HEK293T (cell line): ENCODE results near the gene SLC5A2.

Experiments
- BHLHE40 ChIP-seq: fragments of 450-650 bp; IDR thresholded peaks from 2 replicates; pipeline ENCODE4 v1.6.1; 2016; ENCODE audit warnings: mild to moderate bottlenecking, moderate library complexity, borderline replicate concordance
- ELF4 ChIP-seq: fragments of 450-650 bp; IDR thresholded peaks from 2 replicates; pipeline ENCODE4 v1.6.1; 2017; ENCODE audit warnings: antibody characterized with exemption
- FOXA1 ChIP-seq: fragments of 450-650 bp; IDR thresholded peaks from 2 replicates; pipeline ENCODE4 v1.6.1; 2016; ENCODE audit warnings: mild to moderate bottlenecking
- FOXK2 ChIP-seq: fragments of 450-650 bp; IDR thresholded peaks from 2 replicates; pipeline ENCODE4 v1.6.1; 2016; ENCODE audit warnings: mild to moderate bottlenecking
- FOXM1 ChIP-seq: fragments of 450-650 bp; IDR thresholded peaks from 2 replicates; pipeline ENCODE4 v1.6.1; 2017; ENCODE audit warnings: mild to moderate bottlenecking, borderline replicate concordance
- HDGF ChIP-seq: fragments of 450-650 bp; IDR thresholded peaks from 2 replicates; pipeline ENCODE4 v1.6.1; 2017; ENCODE audit warnings: antibody characterized with exemption, borderline replicate concordance
- L3MBTL2 ChIP-seq: fragments of 450-650 bp; conservative IDR thresholded peaks from 2 replicates; pipeline ENCODE4 v1.6.1; 2016; ENCODE audit warnings: mild to moderate bottlenecking
- LEF1 ChIP-seq: fragments of 450-650 bp; IDR thresholded peaks from 2 replicates; pipeline ENCODE4 v1.6.1; 2017; ENCODE audit warnings: mild to moderate bottlenecking, borderline replicate concordance
- NFRKB ChIP-seq: fragments of 450-650 bp; IDR thresholded peaks from 2 replicates; pipeline ENCODE4 v1.6.1; 2016; ENCODE audit warnings: mild to moderate bottlenecking, moderate library complexity
- SP1 ChIP-seq: fragments of 450-650 bp; IDR thresholded peaks from 2 replicates; pipeline ENCODE4 v1.6.1; 2017
- SUZ12 ChIP-seq: fragments of 450-650 bp; IDR thresholded peaks from 2 replicates; pipeline ENCODE4 v1.6.1; 2016; ENCODE audit warnings: mild to moderate bottlenecking
- TARDBP ChIP-seq: fragments of 450-650 bp; IDR thresholded peaks from 2 replicates; pipeline ENCODE4 v1.6.1; 2016
- ZNF384 ChIP-seq: fragments of 450-650 bp; IDR thresholded peaks from 2 replicates; pipeline ENCODE4 v1.6.1; 2016
- TF ChIP-seq, protein P1 (sequence below): fragments of 450-650 bp; IDR thresholded peaks from 2 replicates; pipeline ENCODE4 v1.6.1; 2016

- TF ChIP-seq L3MBTL2 (no peak), SP1 (no peak), HDGF (no peak), FOXA1 (no peak), ELF4 (no peak), FOXK2 (no peak), SUZ12 (no peak), FOXM1 (no peak), BHLHE40 (no peak), ZNF384 (no peak), TARDBP (no peak), NFRKB (no peak), LEF1 (no peak)
- TF ChIP-seq, protein P1, sequence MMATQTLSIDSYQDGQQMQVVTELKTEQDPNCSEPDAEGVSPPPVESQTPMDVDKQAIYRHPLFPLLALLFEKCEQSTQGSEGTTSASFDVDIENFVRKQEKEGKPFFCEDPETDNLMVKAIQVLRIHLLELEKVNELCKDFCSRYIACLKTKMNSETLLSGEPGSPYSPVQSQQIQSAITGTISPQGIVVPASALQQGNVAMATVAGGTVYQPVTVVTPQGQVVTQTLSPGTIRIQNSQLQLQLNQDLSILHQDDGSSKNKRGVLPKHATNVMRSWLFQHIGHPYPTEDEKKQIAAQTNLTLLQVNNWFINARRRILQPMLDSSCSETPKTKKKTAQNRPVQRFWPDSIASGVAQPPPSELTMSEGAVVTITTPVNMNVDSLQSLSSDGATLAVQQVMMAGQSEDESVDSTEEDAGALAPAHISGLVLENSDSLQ, result no peak
Observed at GRCh38 chr16:31470615-31471014, 12.3 kb upstream of the SLC5A2 start.
